Astrocyte (in vitro differentiated cells and primary cell): ENCODE measurements around the gene LOC101059915.

Experiments
- DNase-seq: peaks from one replicate; pipeline ENCODE4 v3.0.0-alpha.2; 2010; ENCODE audit warnings: low read depth
- FAIRE-seq: peaks from 2 replicates; lab custom pipeline; 2011; peaks lifted over from hg19 to GRCh38; lab: Jason Lieb, UNC
- H2AFZ ChIP-seq: 2 replicates; pipeline ENCODE4 v1.6.0; 2012; ENCODE audit warnings: low read depth, low read length, inconsistent platforms
- H3K27ac ChIP-seq: 2 replicates; pipeline ENCODE4 v1.5.1; 2011; ENCODE audit warnings: low read depth, low read length, inconsistent platforms
- H3K27me3 ChIP-seq: 2 replicates; pipeline ENCODE4 v1.6.0; 2011; ENCODE audit warnings: low read length, inconsistent platforms; ENCODE audit not compliant: insufficient read depth
- H3K36me3 ChIP-seq: 2 replicates; pipeline ENCODE4 v1.5.1; 2011; ENCODE audit warnings: low read length, inconsistent platforms; ENCODE audit not compliant: insufficient read depth
- H3K4me1 ChIP-seq: 2 replicates; pipeline ENCODE4 v1.5.1; 2011; ENCODE audit warnings: low read length, inconsistent platforms; ENCODE audit not compliant: insufficient read depth
- H3K4me2 ChIP-seq: 2 replicates; pipeline ENCODE4 v1.6.0; 2012; ENCODE audit warnings: low read length, inconsistent platforms
- H3K4me3 ChIP-seq: 2 replicates; pipeline ENCODE4 v1.5.1; 2011; ENCODE audit warnings: low read depth, mild to moderate bottlenecking, low read length, inconsistent platforms; ENCODE audit not compliant: insufficient read depth
- H3K79me2 ChIP-seq: 2 replicates; pipeline ENCODE4 v1.6.0; 2012; ENCODE audit warnings: mild to moderate bottlenecking, low read length, inconsistent platforms; ENCODE audit not compliant: insufficient read depth
- H3K9ac ChIP-seq: 2 replicates; pipeline ENCODE4 v1.6.0; 2012; ENCODE audit warnings: mild to moderate bottlenecking, low read length, inconsistent platforms
- H3K9me3 ChIP-seq: 2 replicates; pipeline ENCODE4 v1.5.1; 2012; ENCODE audit warnings: low read depth, mild to moderate bottlenecking, low read length, inconsistent platforms; ENCODE audit not compliant: insufficient read depth
- H4K20me1 ChIP-seq: 2 replicates; pipeline ENCODE4 v1.6.0; 2012; ENCODE audit warnings: low read length, inconsistent platforms; ENCODE audit not compliant: insufficient read depth
- H3K27ac Mint-ChIP-seq: one replicate; pipeline ENCODE4 v1.8.0; 2021; ENCODE audit warnings: mild to moderate bottlenecking, mixed read lengths; ENCODE audit not compliant: unreplicated experiment
- H3K27me3 Mint-ChIP-seq: one replicate; pipeline ENCODE4 v1.8.0; 2021; ENCODE audit warnings: low read depth, mixed read lengths; ENCODE audit not compliant: unreplicated experiment
- H3K36me3 Mint-ChIP-seq: one replicate; pipeline ENCODE4 v1.8.0; 2021; ENCODE audit warnings: low read depth, mixed read lengths; ENCODE audit not compliant: unreplicated experiment
- H3K4me1 Mint-ChIP-seq: one replicate; pipeline ENCODE4 v1.8.0; 2021; ENCODE audit warnings: low read depth, mixed read lengths; ENCODE audit not compliant: unreplicated experiment
- H3K4me3 Mint-ChIP-seq: one replicate; pipeline ENCODE4 v1.8.0; 2021; ENCODE audit warnings: mild to moderate bottlenecking, moderate library complexity, mixed read lengths; ENCODE audit not compliant: unreplicated experiment
- H3K9me3 Mint-ChIP-seq: one replicate; pipeline ENCODE4 v1.8.0; 2021; ENCODE audit warnings: mild to moderate bottlenecking, mixed read lengths; ENCODE audit not compliant: unreplicated experiment
- CTCF ChIP-seq: IDR thresholded peaks from 2 replicates; pipeline ENCODE4 v1.5.1; 2011; ENCODE audit warnings: low read depth, mild to moderate bottlenecking, inconsistent platforms, low read length, moderate library complexity; ENCODE audit not compliant: insufficient read depth
- EZH2 ChIP-seq: IDR thresholded peaks from 2 replicates; pipeline ENCODE4 v1.6.1; 2012; ENCODE audit warnings: mild to moderate bottlenecking, low read length, inconsistent platforms; ENCODE audit not compliant: insufficient read depth

The LOC101059915 gene

GRCh38 chrX:71657267-71657666 is 10.1 kb upstream of the LOC101059915 start:
- TF ChIP-seq CTCF (no peak), EZH2 (no peak)
- Histone ChIP-seq H4K20me1 (no peaks in the 10 kb centered on the region), H3K36me3 (no peaks in the 10 kb centered on the region), H2AFZ (no peak overlapping the region), H3K4me2 (no peak overlapping the region), H3K9me3 (no peaks in the 10 kb centered on the region), H3K79me2 (no peaks in the 10 kb centered on the region), H3K27me3 (no peaks in the 10 kb centered on the region), H3K27ac (no peak overlapping the region), H3K9ac (no peak overlapping the region), H3K4me3 (no peak overlapping the region), H3K4me1 (no peaks in the 10 kb centered on the region)
- Mint-ChIP-seq H3K9me3 (peaks cover 3% of the 10 kb centered on the region), H3K36me3 (peaks cover 3% of the 10 kb centered on the region), H3K27me3 (peaks cover 14% of the 10 kb centered on the region), H3K4me1 (no peaks in the 10 kb centered on the region), H3K4me3 (no peak overlapping the region), H3K27ac (no peak overlapping the region)
- FAIRE-seq (no peak), DNase-seq (no peak)

DNA sequence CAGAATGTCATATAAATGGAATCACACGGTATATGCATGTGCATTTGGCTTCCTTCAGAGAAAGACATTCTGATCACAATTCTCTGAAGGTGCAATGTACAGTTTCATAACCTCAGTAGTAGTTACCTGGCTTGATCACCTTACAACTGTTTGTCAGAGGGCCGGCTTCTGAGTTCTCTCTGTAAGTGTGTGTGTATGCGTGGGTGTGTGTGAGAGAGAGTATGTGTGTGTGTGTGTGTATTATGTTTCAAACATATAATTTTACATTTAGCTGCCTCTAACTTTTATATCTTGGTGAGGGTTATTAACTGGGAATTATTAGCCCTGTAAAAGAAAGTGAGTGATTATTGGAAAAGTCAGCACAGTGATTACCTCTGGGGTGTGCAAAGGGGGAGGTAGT is 8.0 kb upstream of the LOC101059915 start:
- Mint-ChIP-seq H3K4me3 (no peak overlapping the region), H3K9me3 (peaks cover 3% of the 10 kb centered on the region), H3K27ac (no peak overlapping the region), H3K27me3 (peaks cover 17% of the 10 kb centered on the region), H3K4me1 (no peaks in the 10 kb centered on the region), H3K36me3 (peaks cover 3% of the 10 kb centered on the region)
- no peak overlapping the region for H2AFZ ChIP-seq
- TF ChIP-seq EZH2 (no peak), CTCF (no peak)
- H3K4me3 ChIP-seq = no peak overlapping the region
- no peak overlapping the region for H3K9ac ChIP-seq
- H3K27me3 ChIP-seq = no peaks in the 10 kb centered on the region
- FAIRE-seq (no peak), DNase-seq (no peak)
- no peaks in the 10 kb centered on the region for H4K20me1 ChIP-seq
- H3K9me3 ChIP-seq = no peaks in the 10 kb centered on the region
- no peak overlapping the region for H3K27ac ChIP-seq
- no peaks in the 10 kb centered on the region for H3K4me1 ChIP-seq
- H3K36me3 ChIP-seq = no peaks in the 10 kb centered on the region
- no peaks in the 10 kb centered on the region for H3K79me2 ChIP-seq
- H3K4me2 ChIP-seq = no peak overlapping the region

- H3K9me3 Mint-ChIP-seq = peaks cover 3% of the 10 kb centered on the region
Observed at GRCh38 chrX:71659959-71660358, 7.4 kb upstream of the LOC101059915 start.

More at GRCh38 chrX:71659959-71660358, 7.4 kb upstream of the LOC101059915 start:
- H3K9ac ChIP-seq = no peak overlapping the region
- Mint-ChIP-seq H3K4me3 (no peak overlapping the region), H3K27ac (no peak overlapping the region), H3K27me3 (peaks cover 17% of the 10 kb centered on the region), H3K4me1 (no peaks in the 10 kb centered on the region), H3K36me3 (peaks cover 3% of the 10 kb centered on the region)
- H3K9me3 ChIP-seq = no peaks in the 10 kb centered on the region
- no peak overlapping the region for H3K4me3 ChIP-seq
- H3K4me1 ChIP-seq = no peaks in the 10 kb centered on the region
- no peak overlapping the region for H2AFZ ChIP-seq
- H3K27ac ChIP-seq = no peak overlapping the region
- H3K79me2 ChIP-seq = no peaks in the 10 kb centered on the region
- no peak for FAIRE-seq
- DNase-seq = no peak
- no peaks in the 10 kb centered on the region for H4K20me1 ChIP-seq
- H3K4me2 ChIP-seq = no peak overlapping the region
- no peak for TF ChIP-seq EZH2
- no peak for TF ChIP-seq CTCF
- H3K27me3 ChIP-seq = no peaks in the 10 kb centered on the region
- no peaks in the 10 kb centered on the region for H3K36me3 ChIP-seq
